Mucosa of descending colon (tissue), 3 donors: ENCODE measurements around the gene VIPR1. TPM values are rescaled to one million over a fixed set of nuclear protein-coding genes. Genes with fewer than 3 reads are reported as not detected.
A peak's percentile ranks its signal among the peaks of the same experiment; 100 is the strongest.

Experiments used
- ATAC-seq: fragments of 200-7000 bp; cut with Tn5 transposase; one replicate; pipeline ENCODE4 v1.9.1; 2020; ENCODE audit warnings: mild to moderate bottlenecking, moderate library complexity
- DNase-seq, 3 donors: peaks; one replicate each; pipeline ENCODE4 v3.0.0-alpha.2; 2020
- H3K36me3 ChIP-seq: fragments of 200-600 bp; one replicate; pipeline ENCODE4 v1.8.0; 2021; ENCODE audit warnings: low read depth, mild to moderate bottlenecking
- H3K4me1 ChIP-seq: fragments of 200-600 bp; one replicate; pipeline ENCODE4 v1.8.0; 2021; ENCODE audit warnings: low read depth, mild to moderate bottlenecking
- H3K4me3 ChIP-seq: fragments of 200-600 bp; one replicate; pipeline ENCODE4 v1.8.0; 2021; ENCODE audit warnings: mild to moderate bottlenecking
- H3K9me3 ChIP-seq: fragments of 200-600 bp; one replicate; pipeline ENCODE4 v1.8.0; 2021; ENCODE audit warnings: mild to moderate bottlenecking
- CTCF ChIP-seq: fragments of 200-600 bp; IDR thresholded peaks from one replicate; pipeline ENCODE4 v1.8.0; 2022; ENCODE audit warnings: antibody characterized with exemption, mild to moderate bottlenecking
- intact Hi-C, 2 donors: fragments of 100-400 bp; cut with DNase I in 1 of 2; cut with micrococcal nuclease in 1 of 2; formaldehyde crosslinking; loops; one replicate each; pipeline versions ENCODE4 v1.11.0 to v1.11.1; 2022; cut with DNase I, micrococcal nuclease
- total RNA-seq, 3 donors: library from RNA; stranded (reverse); fragmentation: NEBNext Ultra II Directional in 2 of 3; extraction: Animal tissue kit (Norgen Biotek cat#: 25700) in 2 of 3; gene quantifications; one replicate each; pipeline versions ENCODE4 v1.2.1 to v1.2.4, GENCODE V29; 2021 to 2023
- donor health status: DM: no; HTN: no; CAD: no; lungs with moderate emphysema.
- donor health status: DM: no; HTN: no; CAD: no.
- donor health status: DM: no; HTN: yes; CAD: no.

The VIPR1 gene
- total RNA-seq, 3 donors from 2014 or later = 68.9 to 202 (median 148) TPM

GRCh38 chr3:42517117-42517516 lies 14.7 kb downstream of the VIPR1 start:
- ATAC-seq (peak; percentile 49), DNase-seq (peak; percentile 63 to 67 (median 67))
- TF ChIP-seq CTCF = no peak
- H3K4me1 ChIP-seq = peaks cover 48% of the 10 kb centered on the region
- no peak overlapping the region for H3K4me3 ChIP-seq
- intact Hi-C loops = no loop called here
- no peaks in the 10 kb centered on the region for H3K36me3 ChIP-seq
- H3K9me3 ChIP-seq = no peaks in the 10 kb centered on the region

GRCh38 chr3:42518800-42519567 lies 16.5 kb downstream of the VIPR1 start:
- no peak for TF ChIP-seq CTCF
- intact Hi-C loops = no loop called here
- H3K9me3 ChIP-seq = no peaks in the 10 kb centered on the region
- H3K36me3 ChIP-seq = no peaks in the 10 kb centered on the region
- DNase-seq (peak in 2 of 3 donors; percentile 47 to 49), ATAC-seq (no peak)
- H3K4me1 ChIP-seq = peaks cover 48% of the 10 kb centered on the region
- no peak overlapping the region for H3K4me3 ChIP-seq

- H3K4me1 ChIP-seq = peaks cover 48% of the 10 kb centered on the region
- intact Hi-C loops = no loop called here
- no peak overlapping the region for H3K4me3 ChIP-seq
- ATAC-seq (no peak), DNase-seq (no peak)
- TF ChIP-seq CTCF = no peak
- H3K9me3 ChIP-seq = no peaks in the 10 kb centered on the region
- H3K36me3 ChIP-seq = no peaks in the 10 kb centered on the region
Measured at GRCh38 chr3:42519568-42519962, 17.1 kb downstream of the VIPR1 start.

- Histone ChIP-seq H3K9me3 (no peaks in the 10 kb centered on the region), H3K36me3 (no peaks in the 10 kb centered on the region), H3K4me3 (no peak overlapping the region), H3K4me1 (peaks cover 43% of the 10 kb centered on the region)
- intact Hi-C loops = no loop called here
- peak; percentile 64 for ATAC-seq
- DNase-seq = peak in 1 of 3 donors; percentile 57
- TF ChIP-seq CTCF = no peak
Measured at GRCh38 chr3:42520336-42520735, 17.9 kb downstream of the VIPR1 start.

- Histone ChIP-seq H3K9me3 (no peaks in the 10 kb centered on the region), H3K4me1 (peaks cover 37% of the 10 kb centered on the region), H3K36me3 (no peaks in the 10 kb centered on the region), H3K4me3 (no peak overlapping the region)
- TF ChIP-seq CTCF = no peak
- no peak for DNase-seq
- intact Hi-C loops = no loop called here
- no peak for ATAC-seq
Measured at GRCh38 chr3:42520906-42521305, 18.5 kb downstream of the VIPR1 start.
